IMR-90 (cell line): Measurements from ENCODE around the gene CHMP1A. TPM values are rescaled to one million over a fixed set of nuclear protein-coding genes. Genes with fewer than 3 reads are reported as not detected.

Source experiments
- ATAC-seq: fragments of 200-7000 bp; cut with Tn5 transposase; 2 replicates; pipeline ENCODE4 v1.9.1; 2020; ENCODE audit warnings: low read depth, mild to moderate bottlenecking, moderate library complexity
- BruUV-seq: library from RNA; stranded (reverse); fragments of 400-500 nt; replicated peaks from 2 replicates; lab custom pipeline; 2021; lab: Mats Ljungman, UMichigan
- CTCF ChIA-PET: fragments of 300-600 bp; formaldehyde crosslinking; extraction: SDS; loops from one replicate; lab custom pipeline; 2021; ENCODE audit warnings: antibody characterized with exemption; lab: Yijun Ruan, JAX
- POLR2A ChIA-PET: fragments of 300-600 bp; sonication (Branson Sonifier 250); formaldehyde crosslinking; loops from one replicate; lab custom pipeline; 2022; ENCODE audit warnings: antibody characterized with exemption; ENCODE audit not compliant: unreplicated experiment; lab: Charles Lee
- DNase-seq: peaks from one replicate; pipeline ENCODE4 v3.0.0; 2013
- H2AFZ ChIP-seq: replicated peaks from 2 replicates; pipeline ENCODE3; 2013; ENCODE audit warnings: low read length, mild to moderate bottlenecking; ENCODE audit not compliant: poor library complexity
- H2AK5ac ChIP-seq: 2 replicates; pipeline ENCODE4 v1.6.1; 2013; ENCODE audit warnings: low read depth, low read length, inconsistent platforms
- H2AK9ac ChIP-seq: replicated peaks from 2 replicates; pipeline ENCODE3; 2013; ENCODE audit warnings: mild to moderate bottlenecking, low read depth, low read length, moderate library complexity; ENCODE audit not compliant: poor library complexity
- H2BK120ac ChIP-seq: 2 replicates; pipeline ENCODE4 v1.6.1; 2013; ENCODE audit warnings: low read depth, low read length, inconsistent platforms
- H2BK15ac ChIP-seq: 3 replicates; pipeline ENCODE4 v1.6.1; 2013; ENCODE audit warnings: low read depth, low read length, inconsistent platforms
- H2BK20ac ChIP-seq: 2 replicates; pipeline ENCODE4 v1.6.1; 2013; ENCODE audit warnings: low read depth, mild to moderate bottlenecking, inconsistent platforms, low read length, moderate library complexity
- H2BK5ac ChIP-seq: 2 replicates; pipeline ENCODE4 v1.6.1; 2013; ENCODE audit warnings: mild to moderate bottlenecking, low read depth, low read length, inconsistent platforms; ENCODE audit not compliant: poor library complexity, severe bottlenecking
- H3K14ac ChIP-seq: replicated peaks from 2 replicates; pipeline ENCODE4 v1.6.1; 2013; ENCODE audit warnings: low read depth, low read length, inconsistent platforms
- H3K18ac ChIP-seq: 2 replicates; pipeline ENCODE4 v1.6.1; 2013; ENCODE audit warnings: low read depth, low read length, control low read depth
- H3K23ac ChIP-seq: 2 replicates; pipeline ENCODE4 v1.6.1; 2013; ENCODE audit warnings: low read depth, low read length, inconsistent platforms
- H3K27ac ChIP-seq: 2 replicates; pipeline ENCODE4 v1.5.1; 2013; ENCODE audit warnings: mild to moderate bottlenecking, control low read depth, low read length; ENCODE audit not compliant: insufficient read depth
- H3K27me3 ChIP-seq: 2 replicates; pipeline ENCODE4 v1.6.1; 2013; ENCODE audit warnings: low read length; ENCODE audit not compliant: control insufficient read depth, insufficient read depth
- H3K36me3 ChIP-seq: 2 replicates; pipeline ENCODE4 v1.6.1; 2013; ENCODE audit warnings: low read length, mixed read lengths; ENCODE audit not compliant: control insufficient read depth, insufficient read depth
- H3K4ac ChIP-seq: 2 replicates; pipeline ENCODE4 v1.6.1; 2013; ENCODE audit warnings: low read depth, low read length, inconsistent platforms
- H3K4me1 ChIP-seq: 2 replicates; pipeline ENCODE4 v1.6.1; 2013; ENCODE audit warnings: low read length, mixed read lengths; ENCODE audit not compliant: control insufficient read depth, insufficient read depth
- H3K4me2 ChIP-seq: 2 replicates; pipeline ENCODE4 v1.6.1; 2013; ENCODE audit warnings: low read depth, mild to moderate bottlenecking, control low read depth, low read length, moderate library complexity
- H3K4me3 ChIP-seq: 2 replicates; pipeline ENCODE4 v1.5.1; 2013; ENCODE audit warnings: low read depth, mild to moderate bottlenecking, control low read depth, low read length, moderate library complexity; ENCODE audit not compliant: insufficient read depth
- H3K56ac ChIP-seq: 2 replicates; pipeline ENCODE4 v1.6.1; 2013; ENCODE audit warnings: low read length, inconsistent platforms; ENCODE audit not compliant: insufficient read depth; ENCODE audit errors: extremely low read depth
- H3K79me1 ChIP-seq, 2 experiments: 2 replicates each; pipeline ENCODE4 v1.6.1; 2013; ENCODE audit warnings: low read length in 2 of 2, inconsistent platforms in 1 of 2, low read depth in 1 of 2
- H3K9ac ChIP-seq: 2 replicates; pipeline ENCODE4 v1.6.1; 2013; ENCODE audit warnings: low read depth, low read length, control low read depth
- H3K9me1 ChIP-seq: 2 replicates; pipeline ENCODE4 v1.6.1; 2013; ENCODE audit warnings: low read length, inconsistent platforms; ENCODE audit not compliant: insufficient read depth
- H3K9me3 ChIP-seq: 2 replicates; pipeline ENCODE4 v1.6.1; 2013; ENCODE audit warnings: low read length; ENCODE audit not compliant: control insufficient read depth, insufficient read depth
- H4K20me1 ChIP-seq: 2 replicates; pipeline ENCODE4 v1.6.1; 2013; ENCODE audit warnings: low read length, inconsistent platforms; ENCODE audit not compliant: insufficient read depth
- H4K5ac ChIP-seq: 2 replicates; pipeline ENCODE4 v1.6.1; 2013; ENCODE audit warnings: mild to moderate bottlenecking, low read depth, low read length, control low read depth
- H4K8ac ChIP-seq, 2 experiments: 2 replicates each; pipeline ENCODE4 v1.6.1; 2013; ENCODE audit warnings: low read depth in 2 of 2, low read length in 2 of 2, control low read depth in 1 of 2, inconsistent platforms in 1 of 2
- H4K91ac ChIP-seq: 2 replicates; pipeline ENCODE4 v1.6.1; 2013; ENCODE audit warnings: low read depth, low read length, inconsistent platforms; ENCODE audit not compliant: insufficient read depth
- BHLHE40 ChIP-seq: fragments of 150-350 bp; IDR thresholded peaks from 2 replicates; pipeline ENCODE4 v1.6.1; 2016; ENCODE audit warnings: mild to moderate bottlenecking, low read depth, low read length
- CEBPB ChIP-seq: IDR thresholded peaks from 2 replicates; pipeline ENCODE4 v1.6.1; 2012; ENCODE audit warnings: low read depth, low read length, improper control_type of control experiment
- CHD1 ChIP-seq: IDR thresholded peaks from 2 replicates; pipeline ENCODE4 v1.6.1; 2012; ENCODE audit warnings: low read depth, low read length, improper control_type of control experiment
- CTCF ChIP-seq: conservative IDR thresholded peaks from 2 replicates; pipeline ENCODE4 v1.5.1; 2012; ENCODE audit warnings: mild to moderate bottlenecking, low read depth, low read length, improper control_type of control experiment
- FOS ChIP-seq: fragments of 150-350 bp; IDR thresholded peaks from 2 replicates; pipeline ENCODE4 v1.6.1; 2016; ENCODE audit warnings: low read depth, low read length
- MAFK ChIP-seq: IDR thresholded peaks from 2 replicates; pipeline ENCODE4 v1.6.1; 2012; ENCODE audit warnings: low read depth, low read length, improper control_type of control experiment
- MAZ ChIP-seq: IDR thresholded peaks from 2 replicates; pipeline ENCODE4 v1.6.1; 2012; ENCODE audit warnings: low read depth, mild to moderate bottlenecking, low read length, improper control_type of control experiment, moderate library complexity, borderline replicate concordance
- MXI1 ChIP-seq: IDR thresholded peaks from 2 replicates; pipeline ENCODE4 v1.6.1; 2012; ENCODE audit warnings: low read depth, mild to moderate bottlenecking, low read length, moderate library complexity, borderline replicate concordance
- NFE2L2 ChIP-seq: fragments of 150-350 bp; IDR thresholded peaks from 2 replicates; pipeline ENCODE4 v1.6.1; 2016; ENCODE audit warnings: low read depth, mild to moderate bottlenecking, low read length
- POLR2A ChIP-seq: IDR thresholded peaks from 2 replicates; pipeline ENCODE4 v1.6.1; 2012; ENCODE audit warnings: mild to moderate bottlenecking, low read depth, low read length
- RAD21 ChIP-seq: IDR thresholded peaks from 2 replicates; pipeline ENCODE4 v1.6.1; 2012; ENCODE audit warnings: low read length, improper control_type of control experiment
- RCOR1 ChIP-seq: IDR thresholded peaks from 2 replicates; pipeline ENCODE4 v1.6.1; 2012; ENCODE audit warnings: mild to moderate bottlenecking, low read length, improper control_type of control experiment; ENCODE audit not compliant: insufficient replicate concordance
- RFX5 ChIP-seq: IDR thresholded peaks from 2 replicates; pipeline ENCODE4 v1.8.0; 2012; ENCODE audit warnings: low read depth, mild to moderate bottlenecking, low read length, moderate library complexity
- SMC3 ChIP-seq: fragments of 150-350 bp; IDR thresholded peaks from 2 replicates; pipeline ENCODE4 v1.6.1; 2016; ENCODE audit warnings: low read depth, mild to moderate bottlenecking, antibody characterized with exemption, low read length, moderate library complexity
- WGBS, 2 experiments: methylation state at CpG; one replicate each; pipeline versions ENCODE4 v1.1.5 to v1.1.7; 2013; ENCODE audit warnings: missing lambda C conversion rate in 2 of 2; ENCODE audit not compliant: insufficient read length in 1 of 2; ENCODE audit errors: extremely low coverage in 2 of 2; 5-methylcytosine and 5-hydroxymethylcytosine counted together
- dilution Hi-C: fragments of 300-500 bp; cut with HindIII; formaldehyde crosslinking; loops from one replicate; pipeline ENCODE4 v1.14.3; 2018; ENCODE audit warnings: low sequenced_read_pairs; ENCODE audit not compliant: unreplicated experiment
- in situ Hi-C: fragments of 300-500 bp; cut with MboI; formaldehyde crosslinking; loops from 3 replicates; pipeline ENCODE4 v1.14.3; 2019; ENCODE audit warnings: low sequenced_read_pairs, inconsistent platforms, mixed read lengths
- intact Hi-C: fragments of 100-400 bp; cut with micrococcal nuclease; formaldehyde crosslinking; loops from 2 replicates; pipeline ENCODE4 v1.10.0; 2022
- polyA plus RNA-seq, 3 experiments: library from polyadenylated mRNA; depleted of rRNA; stranded (reverse); fragments of >200 nt; gene quantifications; 2 replicates each; pipeline ENCODE4 v1.2.3, GENCODE V29; 2012; ENCODE audit warnings: low replicate concordance in 1 of 3
- total RNA-seq: library from RNA; depleted of rRNA; stranded (reverse); fragments of >200 nt; gene quantifications from 2 replicates; pipeline ENCODE4 v1.2.3, GENCODE V29; 2012
- TF ChIP-seq, protein P1 (sequence below): fragments of 150-350 bp; IDR thresholded peaks from 2 replicates; pipeline ENCODE4 v1.6.1; 2017; ENCODE audit warnings: mild to moderate bottlenecking, antibody characterized with exemption, low read length, low read depth
- TF ChIP-seq, protein P2 (sequence below): fragments of 150-350 bp; IDR thresholded peaks from 2 replicates; pipeline ENCODE4 v1.6.1; 2016; ENCODE audit warnings: low read depth, mild to moderate bottlenecking, low read length, moderate library complexity, borderline replicate concordance

CHMP1A gene
- total and polyA plus RNA-seq, 2 of the 4 experiments (the other 2 are of a cell fraction), result 97.3 to 99.8 TPM

DNA sequence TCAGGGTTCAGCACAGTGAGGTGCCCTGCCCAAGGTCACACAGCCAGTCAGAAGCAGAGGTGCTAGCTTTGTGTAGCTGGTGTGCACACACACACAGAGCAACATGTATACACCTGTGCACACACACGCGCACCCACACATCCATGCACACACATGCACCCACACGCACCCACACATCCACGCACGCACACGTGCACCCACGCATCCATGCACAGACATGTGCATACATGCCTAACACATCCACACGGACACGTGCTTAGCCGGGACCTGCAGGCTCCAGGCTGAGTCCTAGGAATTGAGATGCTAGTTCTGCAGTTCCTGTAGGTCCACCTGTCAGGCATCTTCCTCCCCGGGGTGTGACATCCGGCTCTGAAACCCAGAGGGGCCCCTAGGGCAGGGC, 57.1 kb downstream of the CHMP1A start:
- Histone ChIP-seq H3K9me1 (peaks cover 5% of the 10 kb centered on the region), H3K23ac (no peak overlapping the region), H2BK20ac (no peak overlapping the region), H3K4me2 (no peak overlapping the region), H3K4me3 (no peak overlapping the region), H3K4me1 (peaks cover 12% of the 10 kb centered on the region), H2BK120ac (no peak overlapping the region), H3K9ac (no peak overlapping the region), H2AK5ac (0 out of 2 replicates have a peak overlapping the region, but pooled peaks have one; percentile 7), H3K18ac (no peak overlapping the region), H3K56ac (no peak overlapping the region), H3K27me3 (peaks cover under 1% of the 10 kb centered on the region; the same call in 1 of the 2 replicates), H4K20me1 (peaks cover 10% of the 10 kb centered on the region), H3K79me1 (no peaks in the 10 kb centered on the region), H3K9me3 (no peaks in the 10 kb centered on the region), H4K8ac (no peak overlapping the region), H4K91ac (no peak overlapping the region; the same call in 1 of the 2 replicates), H2BK15ac (no peak overlapping the region), H2AK9ac (no peak overlapping the region), H3K27ac (no peak overlapping the region), H4K5ac (no peak overlapping the region), H3K4ac (no peak overlapping the region), H3K36me3 (no peaks in the 10 kb centered on the region; the same call in 1 of the 2 replicates), H2AFZ (peak overlapping the region; percentile 40), H2BK5ac (no peak overlapping the region), H3K14ac (no peak overlapping the region)
- in situ Hi-C loops, result no loop called here
- no peak for DNase-seq
- no TSS peak for BruUV-seq
- intact Hi-C loops, result no loop called here
- ChIA-PET CTCF (no interaction called here), POLR2A (no interaction called here)
- no peak for ATAC-seq
- dilution Hi-C loops, result no loop called here
- TF ChIP-seq MAZ, result no peak
- no peak for TF ChIP-seq CHD1
- TF ChIP-seq RCOR1, result no peak
- TF ChIP-seq RFX5, result no peak
- TF ChIP-seq CTCF, result no peak
- no peak for TF ChIP-seq SMC3
- TF ChIP-seq, protein P1, sequence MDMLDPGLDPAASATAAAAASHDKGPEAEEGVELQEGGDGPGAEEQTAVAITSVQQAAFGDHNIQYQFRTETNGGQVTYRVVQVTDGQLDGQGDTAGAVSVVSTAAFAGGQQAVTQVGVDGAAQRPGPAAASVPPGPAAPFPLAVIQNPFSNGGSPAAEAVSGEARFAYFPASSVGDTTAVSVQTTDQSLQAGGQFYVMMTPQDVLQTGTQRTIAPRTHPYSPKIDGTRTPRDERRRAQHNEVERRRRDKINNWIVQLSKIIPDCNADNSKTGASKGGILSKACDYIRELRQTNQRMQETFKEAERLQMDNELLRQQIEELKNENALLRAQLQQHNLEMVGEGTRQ, result no peak
- TF ChIP-seq CEBPB, result no peak
- no peak for TF ChIP-seq NFE2L2
- TF ChIP-seq RAD21, result no peak
- TF ChIP-seq, protein P2, sequence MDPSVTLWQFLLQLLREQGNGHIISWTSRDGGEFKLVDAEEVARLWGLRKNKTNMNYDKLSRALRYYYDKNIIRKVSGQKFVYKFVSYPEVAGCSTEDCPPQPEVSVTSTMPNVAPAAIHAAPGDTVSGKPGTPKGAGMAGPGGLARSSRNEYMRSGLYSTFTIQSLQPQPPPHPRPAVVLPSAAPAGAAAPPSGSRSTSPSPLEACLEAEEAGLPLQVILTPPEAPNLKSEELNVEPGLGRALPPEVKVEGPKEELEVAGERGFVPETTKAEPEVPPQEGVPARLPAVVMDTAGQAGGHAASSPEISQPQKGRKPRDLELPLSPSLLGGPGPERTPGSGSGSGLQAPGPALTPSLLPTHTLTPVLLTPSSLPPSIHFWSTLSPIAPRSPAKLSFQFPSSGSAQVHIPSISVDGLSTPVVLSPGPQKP, result no peak
- no peak for TF ChIP-seq POLR2A
- no peak for TF ChIP-seq MXI1
- no peak for TF ChIP-seq FOS
- TF ChIP-seq MAFK, result no peak
- TF ChIP-seq BHLHE40, result no peak
- 83% methylated on average over 8 of the region's 12 CpGs; no CpG with 5 or more reads in 1 of the 2 experiments for WGBS, 2 experiments
